Neural crest cell (in vitro differentiated cells): ENCODE data around the gene MYRFL. TPM values are rescaled to one million over a fixed set of nuclear protein-coding genes. Genes with fewer than 3 reads are reported as not detected.

Experiments used
- DNase-seq: peaks from one replicate; pipeline ENCODE4 v3.0.0; 2021; ENCODE audit warnings: low read depth, mixed read lengths, low spot score
- H3K27ac Mint-ChIP-seq: one replicate; pipeline ENCODE4 v1.8.0; 2021; ENCODE audit warnings: mild to moderate bottlenecking, mixed read lengths; ENCODE audit not compliant: unreplicated experiment
- H3K27me3 Mint-ChIP-seq: 2 replicates; pipeline ENCODE4 v1.8.0; 2021; ENCODE audit warnings: low read depth, mild to moderate bottlenecking, mixed read lengths
- H3K36me3 Mint-ChIP-seq: 2 replicates; pipeline ENCODE4 v1.8.0; 2021; ENCODE audit warnings: low read depth, mild to moderate bottlenecking, mixed read lengths
- H3K4me1 Mint-ChIP-seq: 2 replicates; pipeline ENCODE4 v1.8.0; 2021; ENCODE audit warnings: mixed read lengths
- H3K4me3 Mint-ChIP-seq: one replicate; pipeline ENCODE4 v1.8.0; 2021; ENCODE audit warnings: mild to moderate bottlenecking, mixed read lengths
- H3K9me3 Mint-ChIP-seq: 2 replicates; pipeline ENCODE4 v1.8.0; 2021; ENCODE audit warnings: mixed read lengths
- CTCF ChIP-seq: fragments of 200-600 bp; sonication (generic); conservative IDR thresholded peaks from 2 replicates; pipeline ENCODE4 v1.5.0; 2021; ENCODE audit warnings: antibody characterized with exemption, mild to moderate bottlenecking
- total RNA-seq: library from RNA; stranded (reverse); gene quantifications from 2 replicates; pipeline ENCODE4 v1.2.1, GENCODE V29; 2021

MYRFL gene
- total RNA-seq, 1 donor from 2014 or later = 0.42 TPM

- no peak for DNase-seq
- Mint-ChIP-seq H3K4me3 (no peak overlapping the region), H3K4me1 (no peaks in the 10 kb centered on the region), H3K9me3 (no peaks in the 10 kb centered on the region), H3K27me3 (no peaks in the 10 kb centered on the region), H3K36me3 (no peaks in the 10 kb centered on the region), H3K27ac (no peak overlapping the region)
- no peak for TF ChIP-seq CTCF
Measured at GRCh38 chr12:69998011-69998410, 173.0 kb downstream of the MYRFL start.

DNA sequence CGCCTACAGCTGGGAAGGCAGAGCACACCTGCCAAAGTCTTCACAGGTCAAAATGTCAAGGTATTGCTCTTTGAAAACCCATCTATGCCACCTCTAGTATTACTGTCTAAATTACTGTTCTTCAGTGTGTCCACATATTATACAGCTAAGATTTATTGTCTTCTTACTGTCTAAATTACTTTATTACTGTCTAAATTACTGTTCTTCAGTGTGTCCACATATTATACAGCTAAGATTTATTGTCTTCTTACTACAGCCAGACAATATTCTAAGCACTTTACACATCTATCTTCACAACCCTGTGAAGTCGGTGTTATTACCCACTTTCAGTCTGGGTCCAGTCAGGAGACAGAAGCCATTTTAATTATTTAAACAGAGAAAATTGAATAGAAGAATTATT, 173.9 kb downstream of the MYRFL start:
- H3K27me3 Mint-ChIP-seq = no peaks in the 10 kb centered on the region
- H3K27ac Mint-ChIP-seq = no peak overlapping the region
- no peak overlapping the region for H3K4me3 Mint-ChIP-seq
- H3K36me3 Mint-ChIP-seq = no peaks in the 10 kb centered on the region
- DNase-seq = no peak
- no peaks in the 10 kb centered on the region for H3K4me1 Mint-ChIP-seq
- no peak for TF ChIP-seq CTCF
- no peaks in the 10 kb centered on the region for H3K9me3 Mint-ChIP-seq

DNA sequence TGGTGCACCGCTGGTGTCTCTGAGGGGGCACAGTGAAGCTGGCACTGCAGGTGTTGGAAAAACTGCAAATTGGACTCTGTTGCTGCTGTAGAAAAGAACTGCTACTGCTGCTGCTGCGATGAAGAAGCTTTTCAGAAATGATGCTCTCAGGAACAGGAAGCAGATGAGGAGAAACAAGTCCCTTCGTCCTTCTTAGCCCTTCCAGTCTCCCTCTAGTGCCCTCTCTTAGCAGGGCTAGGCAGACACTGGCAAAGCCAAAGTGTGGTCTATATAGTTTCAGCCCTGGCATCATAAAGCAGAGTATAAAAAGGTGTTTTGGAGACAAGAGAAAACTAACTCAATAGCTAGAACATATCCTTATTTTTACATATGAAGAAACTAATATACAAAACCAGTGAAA, 174.5 kb downstream of the MYRFL start:
- Mint-ChIP-seq H3K9me3 (no peaks in the 10 kb centered on the region), H3K27me3 (no peaks in the 10 kb centered on the region), H3K27ac (no peak overlapping the region), H3K36me3 (no peaks in the 10 kb centered on the region), H3K4me3 (no peak overlapping the region), H3K4me1 (no peaks in the 10 kb centered on the region)
- DNase-seq = no peak
- TF ChIP-seq CTCF = no peak

DNA sequence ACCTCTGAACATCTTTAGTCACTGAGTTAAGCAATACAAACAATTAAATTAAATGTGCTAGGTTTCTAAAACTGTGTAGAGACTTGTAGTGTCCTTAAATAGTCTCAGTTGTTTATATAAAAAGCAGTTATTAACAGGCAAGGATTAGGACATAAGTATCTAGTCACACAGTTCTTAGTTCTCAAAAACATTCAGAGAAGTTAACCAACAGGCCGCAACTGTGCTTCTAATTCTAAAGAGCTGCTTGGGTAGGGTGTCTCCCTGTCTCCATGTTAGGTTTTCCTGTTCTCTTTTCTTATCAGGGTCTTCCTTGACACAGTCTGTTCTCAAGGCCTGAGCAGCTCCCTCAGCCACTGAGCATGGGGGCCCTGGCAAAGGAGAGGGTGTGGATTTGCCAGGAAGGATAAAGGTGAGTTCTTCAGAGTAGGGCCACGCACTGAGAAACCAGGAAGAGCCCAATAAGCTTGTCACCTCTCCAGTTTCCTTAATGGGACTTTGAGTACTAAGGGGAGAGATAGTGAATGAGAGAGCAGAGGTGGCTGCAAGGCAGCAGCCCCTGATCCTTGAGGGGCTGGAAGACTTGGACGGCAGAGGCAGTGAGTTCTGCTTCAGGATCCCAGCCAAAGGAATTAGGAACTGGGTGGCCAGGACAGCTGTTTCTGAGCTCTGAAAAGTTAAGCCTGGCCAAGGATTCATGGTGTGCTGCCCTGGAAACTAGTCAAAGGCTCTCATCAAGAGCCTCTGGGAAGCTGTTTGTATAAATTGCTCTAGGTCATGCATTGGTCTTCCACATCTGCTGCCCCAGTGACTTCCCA, 177.3 kb downstream of the MYRFL start:
- no peak for DNase-seq
- no peaks in the 10 kb centered on the region for H3K36me3 Mint-ChIP-seq
- no peak for TF ChIP-seq CTCF

GRCh38 chr12:70002912-70003255, 177.9 kb downstream of the MYRFL start:
- Mint-ChIP-seq H3K4me1 (no peaks in the 10 kb centered on the region), H3K27ac (peak overlapping the region; percentile 88), H3K36me3 (no peaks in the 10 kb centered on the region), H3K9me3 (peaks cover 3% of the 10 kb centered on the region), H3K4me3 (no peak overlapping the region), H3K27me3 (no peaks in the 10 kb centered on the region)
- DNase-seq = no peak
- no peak for TF ChIP-seq CTCF

More for the DNA sequence above, 177.3 kb downstream of the MYRFL start:
- Mint-ChIP-seq H3K9me3 (peaks cover 3% of the 10 kb centered on the region), H3K27ac (peak overlapping the region; percentile 88), H3K27me3 (no peaks in the 10 kb centered on the region), H3K4me1 (no peaks in the 10 kb centered on the region), H3K4me3 (no peak overlapping the region)
